Adrenal gland (tissue), 5 donors: ENCODE measurements around the gene BCAS3.

Source experiments
- POLR2A ChIP-seq, 2 donors: fragments of 450-650 bp; IDR thresholded peaks; one replicate each; pipeline ENCODE4 v1.6.1; 2017; ENCODE audit warnings: antibody characterized with exemption in 2 of 2, mild to moderate bottlenecking in 2 of 2, moderate library complexity in 1 of 2
- TF ChIP-seq, protein P1 (sequence below), 6 experiments: fragments of 450-650 bp in 4 of 6; fragments of 200-600 bp in 2 of 6; sonication (generic) in 1 of 6; IDR thresholded peaks; 1 replicate in 5 of 6; 2 replicates in 1 of 6; pipeline versions ENCODE4 v1.5.1 to v1.8.0; 2016 to 2021; ENCODE audit warnings: antibody characterized with exemption in 6 of 6, mild to moderate bottlenecking in 2 of 6, moderate library complexity in 1 of 6
- donor health status: DM: no; HTN: no; CAD: no.

DNA sequence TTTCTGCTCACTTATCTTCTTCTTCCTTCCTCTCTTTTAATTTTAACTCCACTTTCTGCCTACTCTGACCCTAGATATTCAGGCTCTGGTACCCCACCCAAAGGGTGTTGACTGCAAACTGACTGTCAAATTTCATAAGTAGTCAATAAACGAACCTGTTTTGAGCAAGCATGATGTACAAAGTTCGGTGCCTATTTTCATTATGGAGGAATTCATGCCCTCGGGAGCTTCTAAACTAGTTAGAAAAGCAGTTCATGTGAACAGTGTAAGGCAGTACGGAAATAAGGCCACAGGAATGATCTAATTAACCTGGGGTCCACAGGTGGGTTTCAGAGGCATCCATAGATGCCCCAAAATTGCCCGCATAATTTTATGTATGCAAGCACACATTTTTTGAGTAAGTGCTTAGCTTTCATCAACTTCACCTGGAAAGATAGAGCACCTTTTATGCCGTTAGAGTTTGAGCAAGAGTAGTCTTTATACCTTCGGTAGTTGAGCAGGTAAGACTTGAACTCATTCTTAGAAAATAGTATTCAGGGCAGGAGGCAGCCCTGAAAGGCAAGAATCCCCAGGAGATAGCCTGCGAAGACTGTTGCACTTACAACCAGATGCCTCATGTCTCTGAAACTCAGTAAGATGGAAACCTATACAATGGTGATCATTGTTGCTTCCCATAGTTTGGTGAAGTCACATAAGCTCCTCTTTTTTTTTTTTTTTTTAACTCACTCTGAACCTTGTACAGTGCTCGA, 685.4 kb downstream of the BCAS3 start:
- TF ChIP-seq, protein P1, sequence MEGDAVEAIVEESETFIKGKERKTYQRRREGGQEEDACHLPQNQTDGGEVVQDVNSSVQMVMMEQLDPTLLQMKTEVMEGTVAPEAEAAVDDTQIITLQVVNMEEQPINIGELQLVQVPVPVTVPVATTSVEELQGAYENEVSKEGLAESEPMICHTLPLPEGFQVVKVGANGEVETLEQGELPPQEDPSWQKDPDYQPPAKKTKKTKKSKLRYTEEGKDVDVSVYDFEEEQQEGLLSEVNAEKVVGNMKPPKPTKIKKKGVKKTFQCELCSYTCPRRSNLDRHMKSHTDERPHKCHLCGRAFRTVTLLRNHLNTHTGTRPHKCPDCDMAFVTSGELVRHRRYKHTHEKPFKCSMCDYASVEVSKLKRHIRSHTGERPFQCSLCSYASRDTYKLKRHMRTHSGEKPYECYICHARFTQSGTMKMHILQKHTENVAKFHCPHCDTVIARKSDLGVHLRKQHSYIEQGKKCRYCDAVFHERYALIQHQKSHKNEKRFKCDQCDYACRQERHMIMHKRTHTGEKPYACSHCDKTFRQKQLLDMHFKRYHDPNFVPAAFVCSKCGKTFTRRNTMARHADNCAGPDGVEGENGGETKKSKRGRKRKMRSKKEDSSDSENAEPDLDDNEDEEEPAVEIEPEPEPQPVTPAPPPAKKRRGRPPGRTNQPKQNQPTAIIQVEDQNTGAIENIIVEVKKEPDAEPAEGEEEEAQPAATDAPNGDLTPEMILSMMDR (IDR thresholded peaks at IDR 0.05), result no peak
- no peak for TF ChIP-seq POLR2A (IDR thresholded peaks at IDR 0.05)
